K562 (cell line): ENCODE measurements around the gene POLR3A. TPM values are rescaled to one million over a fixed set of nuclear protein-coding genes. Genes with fewer than 3 reads are reported as not detected.

Experiments used
- ATAC-seq: fragments of 200-7000 bp; cut with Tn5 transposase; 3 replicates; pipeline ENCODE4 v1.9.1; 2020; ENCODE audit warnings: moderate library complexity
- BruUV-seq: library from RNA; stranded (reverse); fragments of 400-500 nt; replicated peaks from 2 replicates; lab custom pipeline; 2021; lab: Mats Ljungman, UMichigan
- CTCF ChIA-PET: fragments of 300-600 bp; formaldehyde crosslinking; extraction: SDS; loops from one replicate; lab custom pipeline; 2021; ENCODE audit warnings: low intra/inter-chr PET ratio; lab: Yijun Ruan, JAX
- POLR2A ChIA-PET: fragments of 300-600, 350-650 bp; sonication (Branson Sonifier 250); formaldehyde crosslinking; extraction: SDS; loops from one replicate; lab custom pipeline; 2021; ENCODE audit warnings: antibody characterized with exemption, inconsistent platforms; lab: Yijun Ruan, JAX
- DNase-seq, 4 experiments: peaks; one replicate each; pipeline versions ENCODE4 v3.0.0 to v3.0.0-alpha.2; 2011 to 2018; ENCODE audit warnings: low spot score in 3 of 4, mixed read lengths in 3 of 4; ENCODE audit errors: extremely low read depth in 1 of 4
- FAIRE-seq: peaks from 2 replicates; lab custom pipeline; 2011; peaks lifted over from hg19 to GRCh38; lab: Jason Lieb, UNC
- H2AFZ ChIP-seq: 2 replicates; pipeline ENCODE4 v1.6.0; 2011; ENCODE audit warnings: low read depth, low read length, control low read depth, inconsistent platforms
- H3K27ac ChIP-seq: fragments of 200-600 bp; 3 replicates; pipeline ENCODE4 v1.8.0; 2011; ENCODE audit warnings: low read depth, mild to moderate bottlenecking, control low read depth, inconsistent platforms, low read length, moderate library complexity, mixed read lengths; ENCODE audit errors: extremely low read depth
- H3K27me3 ChIP-seq, 2 experiments: fragments of 300-600 bp in 1 of 2; 2 replicates in 1 of 2; 3 replicates in 1 of 2; pipeline versions ENCODE4 v1.6.0 to v1.8.0; 2011; ENCODE audit warnings: inconsistent platforms in 2 of 2, low read length in 2 of 2, mild to moderate bottlenecking in 1 of 2, mixed read lengths in 1 of 2, moderate library complexity in 1 of 2; ENCODE audit not compliant: control insufficient read depth in 2 of 2, insufficient read depth in 2 of 2
- H3K36me3 ChIP-seq: fragments of 300-600 bp; 3 replicates; pipeline ENCODE4 v1.8.0; 2011; ENCODE audit warnings: mild to moderate bottlenecking, low read length, inconsistent platforms; ENCODE audit not compliant: control insufficient read depth, insufficient read depth
- H3K4me1 ChIP-seq, 2 experiments: fragments of 200-600 bp in 1 of 2; replicated peaks in 1 of 2; 2 replicates in 1 of 2; 3 replicates in 1 of 2; pipeline versions ENCODE4 v1.5.1 to v1.8.0; 2011; ENCODE audit warnings: inconsistent platforms in 2 of 2, low read length in 2 of 2, mild to moderate bottlenecking in 1 of 2, mixed read lengths in 1 of 2, moderate library complexity in 1 of 2; ENCODE audit not compliant: control insufficient read depth in 2 of 2, insufficient read depth in 2 of 2
- H3K4me2 ChIP-seq: 2 replicates; pipeline ENCODE4 v1.6.1; 2011; ENCODE audit warnings: low read length, control low read depth, inconsistent platforms, mixed read lengths; ENCODE audit not compliant: insufficient read depth
- H3K4me3 ChIP-seq: fragments of 200-600 bp; sonication (generic), shearing (Covaris generic); 2 replicates; pipeline ENCODE4 v1.5.1; 2016; ENCODE audit warnings: control low read depth, inconsistent platforms
- H3K79me2 ChIP-seq: fragments of 200-600 bp; 3 replicates; pipeline ENCODE4 v1.8.0; 2011; ENCODE audit warnings: low read length, inconsistent platforms; ENCODE audit not compliant: control insufficient read depth, insufficient read depth
- H3K9ac ChIP-seq, 2 experiments: 2 replicates each; pipeline versions ENCODE4 v1.6.0 to v1.6.1; 2011; ENCODE audit warnings: low read depth in 2 of 2, low read length in 2 of 2, control low read depth in 1 of 2, inconsistent platforms in 1 of 2, mild to moderate bottlenecking in 1 of 2, mixed read lengths in 1 of 2; ENCODE audit not compliant: insufficient read depth in 1 of 2
- H3K9me1 ChIP-seq: one replicate; pipeline ENCODE4 v1.6.0; 2011; ENCODE audit warnings: inconsistent platforms, mild to moderate bottlenecking, low read length, moderate library complexity; ENCODE audit not compliant: control insufficient read depth, insufficient read depth
- H3K9me3 ChIP-seq: replicated peaks from 2 replicates; pipeline ENCODE4 v1.5.1; 2011; ENCODE audit warnings: low read depth, low read length, inconsistent platforms; ENCODE audit not compliant: control insufficient read depth, insufficient read depth
- H4K20me1 ChIP-seq: replicated peaks from 2 replicates; pipeline ENCODE4 v1.6.1; 2011; ENCODE audit warnings: low read length, inconsistent platforms, mixed read lengths; ENCODE audit not compliant: control insufficient read depth, insufficient read depth
- CREB1 ChIP-seq, 2 experiments: sonication (generic) in 1 of 2; formaldehyde crosslinking in 1 of 2; IDR thresholded peaks; 2 replicates each; pipeline versions ENCODE4 v1.6.1 to v1.8.0; 2012 to 2022; ENCODE audit warnings: inconsistent platforms in 1 of 2, mild to moderate bottlenecking in 1 of 2, missing genetic modification reagents in 1 of 2, moderate library complexity in 1 of 2
- ESRRB ChIP-seq: fragments of 250-450 bp; sonication (Bioruptor Pico); IDR thresholded peaks from 2 replicates; pipeline ENCODE4 v1.5.0; 2020; ENCODE audit warnings: mild to moderate bottlenecking, moderate library complexity, borderline replicate concordance
- ETS2 ChIP-seq: IDR thresholded peaks from 2 replicates; pipeline ENCODE4 v1.6.1; 2016; ENCODE audit warnings: borderline replicate concordance, missing genetic modification characterization, mild to moderate bottlenecking, moderate library complexity, missing compliant biosample characterization; ENCODE audit not compliant: poor library complexity, severe bottlenecking
- FOXK1 ChIP-seq: sonication (generic); formaldehyde crosslinking; IDR thresholded peaks from 2 replicates; pipeline ENCODE4 v1.8.0; 2022; ENCODE audit warnings: missing genetic modification reagents, mild to moderate bottlenecking, borderline replicate concordance
- RNF2 ChIP-seq: sonication (generic); IDR thresholded peaks from 2 replicates; pipeline ENCODE4 v1.6.1; 2016
- TEAD1 ChIP-seq, 2 experiments: fragments of 450-650 bp in 1 of 2; sonication (generic) in 1 of 2; formaldehyde crosslinking; IDR thresholded peaks; 2 replicates each; pipeline versions ENCODE4 v1.4.0 to v1.8.0; 2020 to 2022; ENCODE audit warnings: mild to moderate bottlenecking in 2 of 2, missing genetic modification reagents in 1 of 2
- WHSC1 ChIP-seq: IDR thresholded peaks from one replicate; pipeline ENCODE4 v1.6.1; 2012; ENCODE audit warnings: low read length, control low read depth, inconsistent platforms
- ZNF121 ChIP-seq: sonication (generic); formaldehyde crosslinking; conservative IDR thresholded peaks from 2 replicates; pipeline ENCODE4 v1.8.0; 2022; ENCODE audit warnings: missing genetic modification reagents
- ZNF133 ChIP-seq: fragments of 250-450 bp; sonication (Bioruptor Pico); IDR thresholded peaks from 2 replicates; pipeline ENCODE4 v1.4.0; 2020; ENCODE audit warnings: mild to moderate bottlenecking
- ZNF224 ChIP-seq: sonication (generic); formaldehyde crosslinking; IDR thresholded peaks from 2 replicates; pipeline ENCODE4 v1.8.0; 2022; ENCODE audit warnings: mild to moderate bottlenecking, missing genetic modification reagents
- ZNF274 ChIP-seq: IDR thresholded peaks from 2 replicates; pipeline ENCODE4 v1.6.1; 2011; ENCODE audit warnings: low read depth, mild to moderate bottlenecking, low read length, moderate library complexity, borderline replicate concordance
- ZNF696 ChIP-seq: fragments of 250-450 bp; sonication (Bioruptor Pico); conservative IDR thresholded peaks from 2 replicates; pipeline ENCODE4 v1.4.0; 2020; ENCODE audit warnings: mild to moderate bottlenecking, moderate library complexity
- WGBS: fragments of 100-300 bp; shearing (Covaris generic); methylation state at CpG from one replicate; pipeline ENCODE4 v1.1.6; 2016; ENCODE audit warnings: low coverage, mixed read lengths; ENCODE audit not compliant: insufficient coverage; ENCODE audit errors: missing lambda C conversion rate; 5-methylcytosine and 5-hydroxymethylcytosine counted together
- in situ Hi-C: fragments of 300-500 bp; cut with MboI; formaldehyde crosslinking; loops from 4 replicates; pipeline ENCODE4 v1.15.0; 2018; ENCODE audit warnings: inconsistent platforms, mixed read lengths
- intact Hi-C: fragments of 100-400 bp; cut with micrococcal nuclease; formaldehyde crosslinking; loops from 2 replicates; pipeline ENCODE4 v1.14.2; 2022
- polyA plus RNA-seq, 8 experiments: library from polyadenylated mRNA; depleted of rRNA in 4 of 8; stranded (reverse) in 5 of 8; unstranded in 3 of 8; fragments of >200 nt; fragmentation: Nextera tagmentation in 2 of 8; fragmentation: Illumina TruSeq in 1 of 8; extraction: Ambion mirVana in 2 of 8; extraction: Trizol in 1 of 8; gene quantifications; 2 replicates each; pipeline versions ENCODE4 v1.2.1 to v1.2.3, GENCODE V29; 2011 to 2014; ENCODE audit warnings: inconsistent platforms in 1 of 8, missing spikeins in 1 of 8
- total RNA-seq, 7 experiments: library from RNA; depleted of rRNA in 6 of 7; stranded (reverse); fragments of >200 nt in 6 of 7; fragmentation: Illumina TruSeq in 2 of 7; extraction: Trizol in 2 of 7; gene quantifications; 2 replicates each; pipeline versions ENCODE4 v1.2.1 to v1.2.3, GENCODE V29; 2011 to 2021; ENCODE audit warnings: low replicate concordance in 1 of 7
- TF ChIP-seq, protein P1 (sequence below): fragments of 250-450 bp; sonication (Bioruptor Pico); IDR thresholded peaks from 2 replicates; pipeline ENCODE4 v1.5.0; 2022; ENCODE audit warnings: mild to moderate bottlenecking

POLR3A gene
- total and polyA plus RNA-seq, 9 of the 15 experiments (the other 6 are each of a cell fraction or from before 2014, with no cell fraction given): 14.9 to 37.0 (median 26.7) TPM

DNA sequence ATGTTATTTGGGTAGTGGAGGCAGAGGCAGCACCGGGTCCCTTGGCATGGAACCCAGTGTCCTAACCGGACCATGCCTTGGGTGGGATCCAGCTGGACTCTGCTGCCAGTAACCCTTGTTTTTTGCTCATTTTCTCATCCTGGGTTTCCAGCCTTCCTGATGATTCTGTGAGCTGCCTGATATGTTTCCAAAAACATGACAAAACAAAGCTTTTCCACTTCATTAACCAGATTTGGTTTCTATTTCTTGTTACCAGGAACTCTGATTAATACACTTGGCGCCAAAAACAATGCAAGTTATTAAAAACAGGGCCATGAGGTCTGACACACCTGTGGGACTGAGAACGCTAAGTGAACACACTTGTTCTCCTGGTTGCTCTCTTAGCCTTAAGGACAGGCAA lies 69.9 kb downstream of the POLR3A start (continued):
- TF ChIP-seq FOXK1 (CRISPR knock-in tag) (no peak), TEAD1 (CRISPR knock-in tag; IDR thresholded peaks at IDR 0.05) (no peak), ZNF224 (CRISPR knock-in tag) (no peak)
- TF ChIP-seq, protein P1, sequence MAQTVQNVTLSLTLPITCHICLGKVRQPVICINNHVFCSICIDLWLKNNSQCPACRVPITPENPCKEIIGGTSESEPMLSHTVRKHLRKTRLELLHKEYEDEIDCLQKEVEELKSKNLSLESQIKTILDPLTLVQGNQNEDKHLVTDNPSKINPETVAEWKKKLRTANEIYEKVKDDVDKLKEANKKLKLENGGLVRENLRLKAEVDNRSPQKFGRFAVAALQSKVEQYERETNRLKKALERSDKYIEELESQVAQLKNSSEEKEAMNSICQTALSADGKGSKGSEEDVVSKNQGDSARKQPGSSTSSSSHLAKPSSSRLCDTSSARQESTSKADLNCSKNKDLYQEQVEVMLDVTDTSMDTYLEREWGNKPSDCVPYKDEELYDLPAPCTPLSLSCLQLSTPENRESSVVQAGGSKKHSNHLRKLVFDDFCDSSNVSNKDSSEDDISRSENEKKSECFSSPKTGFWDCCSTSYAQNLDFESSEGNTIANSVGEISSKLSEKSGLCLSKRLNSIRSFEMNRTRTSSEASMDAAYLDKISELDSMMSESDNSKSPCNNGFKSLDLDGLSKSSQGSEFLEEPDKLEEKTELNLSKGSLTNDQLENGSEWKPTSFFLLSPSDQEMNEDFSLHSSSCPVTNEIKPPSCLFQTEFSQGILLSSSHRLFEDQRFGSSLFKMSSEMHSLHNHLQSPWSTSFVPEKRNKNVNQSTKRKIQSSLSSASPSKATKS (CRISPR knock-in tag): no peak

DNA sequence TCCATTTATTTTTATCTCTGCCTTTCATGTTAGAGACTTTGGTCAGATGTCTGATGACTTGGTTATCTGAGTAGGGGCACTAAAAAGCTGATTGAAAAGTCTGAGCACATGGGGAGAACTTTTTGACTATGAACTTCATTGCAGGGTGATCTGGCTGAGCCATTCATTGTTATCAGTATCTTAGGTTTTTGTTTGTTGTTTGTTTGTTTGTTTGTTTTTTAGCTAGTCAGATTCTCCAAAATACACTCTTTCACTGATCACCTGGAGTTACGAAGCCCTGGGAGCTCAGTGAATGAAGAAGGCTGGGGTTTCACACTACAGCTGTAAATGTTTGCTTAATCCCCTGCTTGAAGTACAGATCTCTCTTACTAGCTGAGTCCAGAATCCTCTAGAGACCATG lies 74.2 kb downstream of the POLR3A start:
- 0 out of 2 replicates have a peak, but pooled peaks cover 12% of the 10 kb centered on the region for H3K9me3 ChIP-seq
- in situ Hi-C loops (no loop called here), intact Hi-C loops (no loop called here)
- no TSS peak for BruUV-seq
- H3K79me2 ChIP-seq: no peaks in the 10 kb centered on the region
- H3K9ac ChIP-seq: no peak overlapping the region
- ATAC-seq: no peak
- no peak for DNase-seq
- H3K4me3 ChIP-seq: no peak overlapping the region
- WGBS: 48% methylated on average over 1 of the region's 1 CpG
- no peaks in the 10 kb centered on the region for H3K9me1 ChIP-seq
- no peak for FAIRE-seq
- no peaks in the 10 kb centered on the region for H3K27me3 ChIP-seq
- CTCF ChIA-PET: no interaction called here
- peak overlapping the region; percentile 49; the same call in 1 of the 2 replicates for H2AFZ ChIP-seq
- no peak overlapping the region for H3K4me2 ChIP-seq
- no peaks in the 10 kb centered on the region; a peak in 1 of 5 replicates for H3K4me1 ChIP-seq
- H3K27ac ChIP-seq: no peak overlapping the region
- no peak for TF ChIP-seq ESRRB
- TF ChIP-seq ZNF121 (CRISPR knock-in tag): no peak
- TF ChIP-seq ETS2 (tag): no peak
- no peak for TF ChIP-seq ZNF274
- TF ChIP-seq ZNF133 (CRISPR knock-in tag): no peak
- TF ChIP-seq WHSC1: no peak
- TF ChIP-seq ZNF696: no peak
- no peak for TF ChIP-seq CREB1 (IDR thresholded peaks at IDR 0.05)
- no peak for TF ChIP-seq CREB1 (CRISPR knock-in tag; IDR thresholded peaks at IDR 0.05)
- no peak for TF ChIP-seq RNF2
- TF ChIP-seq, all 486 proteins: peak for 0
- H4K20me1 ChIP-seq: no peaks in the 10 kb centered on the region
- H3K36me3 ChIP-seq: no peaks in the 10 kb centered on the region
- POLR2A ChIA-PET: interaction anchor here (0.6 to 2.4 kb wide), 4 partner anchors 9 to 198 kb away, joined by 3 to 6 read pairs (median 4); no protein-coding TSS in a partner anchor
